Activated CD8-positive, alpha-beta memory T cell treated with anti-CD3 and anti-CD28 coated beads, Interleukin-2, amount 50 U/mL, for 24 hours (primary cell): ENCODE results near the gene SETX.
"Not testable (repeated sequence)": the region's sequence is repeated elsewhere in the genome, so short reads cannot be mapped to it uniquely, and the experiment has no call there.

ENCODE experiments used
- DNase-seq: peaks from one replicate; pipeline ENCODE4 v3.0.0-alpha.2; 2020; ENCODE audit errors: extremely low read depth

SETX gene

DNA sequence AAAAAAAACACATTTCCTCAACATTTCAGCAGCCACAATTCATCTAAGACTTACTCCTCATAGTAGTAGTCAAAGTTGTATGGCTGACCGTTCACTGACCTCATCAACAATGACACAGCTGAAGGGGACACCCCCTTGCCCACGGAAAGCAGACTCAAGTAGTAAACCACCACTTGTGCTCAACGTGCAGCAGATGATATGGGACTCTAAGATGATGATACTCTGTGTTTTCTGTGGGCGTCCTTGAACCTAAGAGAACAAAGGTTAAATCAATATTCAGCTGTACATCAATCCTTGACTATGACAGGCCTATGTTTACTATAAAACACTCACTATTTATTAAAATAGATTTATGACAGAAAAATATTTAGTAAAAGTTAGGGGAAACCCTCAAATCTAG is 71.6 kb downstream of the SETX start:
- DNase-seq, result no peak

DNA sequence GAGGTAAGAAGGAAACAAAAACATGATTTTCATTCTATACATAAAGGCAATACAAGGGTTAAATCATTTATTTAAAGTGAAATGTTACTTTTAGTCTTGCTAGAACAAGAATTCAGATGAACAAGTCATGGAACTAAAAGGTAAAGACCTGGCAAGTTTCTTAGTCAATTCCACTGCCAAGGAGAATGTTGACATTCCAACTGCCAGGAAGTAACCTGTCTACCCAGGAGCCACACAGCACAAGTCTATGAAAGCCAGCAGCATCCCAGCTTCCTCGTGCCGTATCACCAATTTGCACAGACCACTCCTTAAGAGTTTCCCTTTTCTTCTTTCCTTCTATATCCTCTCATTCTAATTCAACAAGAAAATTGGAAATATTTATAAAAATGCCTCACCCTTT is 79.9 kb downstream of the SETX start:
- DNase-seq, result no peak

DNA sequence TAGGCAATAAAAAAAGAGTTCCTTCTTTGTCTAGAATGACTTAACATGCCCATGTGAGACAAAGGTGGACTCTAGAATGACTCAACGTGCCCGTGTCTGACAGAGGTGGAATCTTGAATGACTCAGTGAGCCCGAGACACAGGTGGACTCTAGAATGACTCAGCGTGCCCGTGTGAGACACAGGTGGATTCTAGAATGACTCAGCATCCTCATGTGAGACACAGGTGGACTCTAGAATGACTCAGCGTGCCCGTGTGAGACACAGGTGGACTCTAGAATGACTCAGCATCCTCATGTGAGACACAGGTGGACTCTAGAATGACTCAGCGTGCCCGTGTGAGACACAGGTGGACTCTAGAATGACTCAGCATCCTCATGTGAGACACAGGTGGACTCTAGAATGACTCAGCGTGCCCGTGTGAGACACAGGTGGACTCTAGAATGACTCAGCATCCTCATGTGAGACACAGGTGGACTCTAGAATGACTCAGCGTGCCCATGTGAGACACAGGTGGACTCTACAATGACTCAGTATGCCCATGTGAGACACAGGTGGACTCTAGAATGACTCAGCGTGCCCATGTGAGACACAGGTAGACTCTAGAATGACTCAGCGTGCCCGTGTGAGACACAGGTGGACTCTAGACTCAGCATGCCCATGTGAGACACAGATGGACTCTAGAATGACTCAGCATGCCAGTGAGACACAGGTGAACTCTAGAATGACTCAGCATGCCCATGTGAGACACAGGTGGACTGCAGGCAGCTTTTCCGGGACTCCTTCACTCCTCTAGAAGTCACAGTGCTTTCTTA is 84.9 kb downstream of the SETX start:
- not testable (repeated sequence) for DNase-seq

- DNase-seq, result peak; percentile 33
Measured at GRCh38 chr9:132268725-132269352, 85.9 kb downstream of the SETX start.

- DNase-seq, result no peak
Measured at GRCh38 chr9:132267660-132268059, 87.1 kb downstream of the SETX start.

DNA sequence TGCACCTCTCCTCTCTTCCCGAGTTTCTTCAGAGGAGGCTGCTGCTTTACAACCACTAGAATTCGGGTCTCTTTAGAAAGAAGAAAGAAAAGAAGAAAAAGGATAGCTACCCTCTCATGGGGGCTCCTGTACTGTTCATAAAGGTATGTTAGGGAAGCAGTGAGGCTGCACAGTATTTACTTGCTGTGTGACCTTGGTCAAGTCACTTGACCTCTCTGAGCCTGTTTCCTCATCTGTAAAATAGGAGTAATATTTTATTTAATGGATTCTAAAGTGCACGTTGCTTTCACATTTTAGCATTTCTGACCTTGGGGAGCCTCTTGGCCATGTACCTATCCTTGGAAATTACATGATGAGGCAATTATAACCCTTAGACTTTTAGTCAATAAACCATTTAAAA is 88.8 kb downstream of the SETX start:
- DNase-seq, result no peak

DNA sequence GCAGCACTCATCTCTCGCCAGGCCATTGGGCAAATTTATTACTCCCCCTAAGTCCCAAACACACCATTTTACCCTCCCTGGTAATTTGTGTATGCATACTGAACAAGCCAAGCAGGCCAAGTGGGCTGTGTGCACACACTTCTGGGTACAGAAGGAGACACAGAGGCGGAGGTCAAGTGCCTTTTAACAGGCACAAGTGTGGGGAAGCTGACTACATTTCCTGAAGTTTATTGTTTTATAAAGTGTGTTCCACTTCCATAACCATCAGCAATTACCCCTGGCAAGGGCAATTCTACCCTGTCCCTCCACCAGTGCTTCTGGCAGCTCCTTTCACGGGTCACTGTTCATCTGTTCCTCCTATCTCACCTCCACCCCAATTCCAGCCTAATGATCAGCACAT is 93.9 kb downstream of the SETX start:
- no peak for DNase-seq

GRCh38 chr9:132250324-132251262 is 104.2 kb downstream of the SETX start:
- no peak for DNase-seq

- DNase-seq, result no peak
Measured at GRCh38 chr9:132249690-132250089, 105.1 kb downstream of the SETX start.

DNA sequence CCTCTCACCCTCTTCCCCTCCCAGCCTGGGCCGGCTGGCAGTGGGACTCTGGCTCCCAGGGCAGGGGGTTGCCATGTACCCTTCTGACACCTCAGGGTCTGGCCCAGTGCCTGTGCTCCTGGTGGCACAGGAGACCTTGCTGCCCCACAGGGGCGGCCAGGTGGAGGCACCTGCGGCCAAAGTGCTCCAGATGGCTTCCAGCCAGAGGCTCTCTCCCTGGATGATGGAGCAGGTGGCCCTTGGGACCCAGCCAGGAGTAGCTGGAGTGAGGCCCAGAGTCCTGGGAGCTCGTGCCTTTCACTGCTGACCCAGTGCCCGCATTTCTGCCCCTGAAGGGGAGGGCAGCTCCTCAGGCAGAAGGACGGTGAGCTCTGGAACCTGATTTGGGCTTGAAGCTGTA is 105.7 kb downstream of the SETX start:
- DNase-seq, result no peak

GRCh38 chr9:132247942-132248341 is 106.8 kb downstream of the SETX start:
- DNase-seq, result no peak

GRCh38 chr9:132245465-132245864 is 109.3 kb downstream of the SETX start:
- DNase-seq, result no peak

DNA sequence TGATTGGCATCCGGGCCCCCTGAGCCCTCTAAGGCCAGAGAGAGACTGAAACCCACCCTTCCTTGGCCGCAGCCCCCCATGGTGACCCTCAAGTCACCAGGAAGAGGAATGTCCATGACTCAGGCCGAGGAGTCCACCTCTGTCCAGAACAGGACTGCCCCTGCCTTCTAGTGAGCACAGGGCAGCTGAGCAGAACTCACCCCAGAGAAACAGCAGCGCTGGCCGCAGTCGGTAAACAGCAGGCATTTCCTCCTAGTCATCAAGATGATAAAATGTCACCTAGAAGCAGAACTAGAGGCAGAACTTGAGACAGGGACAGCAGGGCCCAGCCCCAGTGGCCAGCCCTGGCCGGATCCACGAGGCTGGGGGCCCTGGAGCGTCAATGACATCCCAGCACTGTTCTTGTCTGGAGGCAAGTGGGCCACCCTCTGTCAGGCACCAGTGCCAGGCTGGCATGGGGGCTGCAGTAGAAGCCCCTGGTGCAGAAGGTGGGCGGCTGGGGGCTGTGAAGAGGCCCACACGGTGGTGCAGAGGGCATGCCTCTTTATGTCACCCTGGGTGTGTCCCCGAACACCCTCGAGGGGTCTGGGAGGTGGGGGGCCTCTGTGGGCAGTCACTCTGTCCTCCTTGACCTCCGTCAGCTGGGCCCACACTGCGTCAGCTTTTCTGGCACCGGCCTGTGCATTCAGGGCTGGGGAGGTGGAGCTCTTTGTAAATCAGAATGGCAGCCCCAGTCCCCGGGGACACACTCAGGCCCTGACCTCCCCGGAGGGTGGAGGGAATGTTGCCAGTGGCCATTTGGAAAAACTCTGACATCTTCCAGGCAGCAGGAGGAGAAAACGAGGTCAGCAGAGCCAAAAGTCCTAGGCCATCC is 110.0 kb downstream of the SETX start:
- no peak for DNase-seq

DNA sequence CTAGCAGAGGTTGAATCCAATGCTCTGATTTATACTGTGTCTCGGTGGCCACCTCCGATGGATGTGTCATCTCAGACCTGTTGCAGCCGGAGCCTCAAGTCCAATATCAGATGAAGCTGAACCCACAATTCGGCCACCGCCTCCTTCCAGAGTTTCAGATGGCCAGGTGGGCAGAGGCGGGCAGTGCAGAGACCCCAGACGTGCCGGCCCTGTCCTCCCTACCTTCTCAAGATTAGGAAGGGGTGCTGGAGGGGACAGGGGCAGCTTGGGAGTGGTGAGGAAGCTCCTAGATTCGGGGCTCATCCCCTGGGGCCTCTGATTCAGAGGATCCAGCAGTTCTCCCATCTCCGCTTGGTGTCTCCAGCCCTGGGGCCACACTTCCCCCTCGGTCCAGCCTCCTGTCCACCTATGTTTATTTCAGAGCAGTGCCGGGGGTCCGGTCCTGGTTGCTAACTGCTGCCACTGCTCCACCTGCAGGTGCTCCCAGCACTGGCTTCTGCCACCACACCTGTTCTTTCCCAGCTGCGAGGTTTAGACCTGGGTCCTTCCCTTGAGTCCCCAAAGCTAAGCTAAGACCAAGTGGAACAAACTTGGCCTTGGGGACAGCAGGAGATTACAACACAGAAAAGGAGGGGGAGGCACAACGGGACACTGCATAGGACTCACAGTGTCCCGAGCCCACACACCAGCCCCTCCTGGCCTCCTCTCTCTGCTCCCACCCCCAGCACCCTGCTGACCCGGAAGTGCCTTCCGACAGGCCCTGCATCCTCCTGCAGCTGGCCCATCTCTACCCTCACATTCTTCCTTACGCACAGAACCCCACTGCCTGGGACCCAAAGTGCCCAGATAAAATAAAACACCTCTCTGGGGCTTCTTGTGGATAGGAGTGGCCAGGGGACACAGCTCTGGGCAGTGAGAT is 111.4 kb downstream of the SETX start:
- no peak for DNase-seq

GRCh38 chr9:132242621-132243155 is 112.1 kb downstream of the SETX start:
- no peak for DNase-seq

DNA sequence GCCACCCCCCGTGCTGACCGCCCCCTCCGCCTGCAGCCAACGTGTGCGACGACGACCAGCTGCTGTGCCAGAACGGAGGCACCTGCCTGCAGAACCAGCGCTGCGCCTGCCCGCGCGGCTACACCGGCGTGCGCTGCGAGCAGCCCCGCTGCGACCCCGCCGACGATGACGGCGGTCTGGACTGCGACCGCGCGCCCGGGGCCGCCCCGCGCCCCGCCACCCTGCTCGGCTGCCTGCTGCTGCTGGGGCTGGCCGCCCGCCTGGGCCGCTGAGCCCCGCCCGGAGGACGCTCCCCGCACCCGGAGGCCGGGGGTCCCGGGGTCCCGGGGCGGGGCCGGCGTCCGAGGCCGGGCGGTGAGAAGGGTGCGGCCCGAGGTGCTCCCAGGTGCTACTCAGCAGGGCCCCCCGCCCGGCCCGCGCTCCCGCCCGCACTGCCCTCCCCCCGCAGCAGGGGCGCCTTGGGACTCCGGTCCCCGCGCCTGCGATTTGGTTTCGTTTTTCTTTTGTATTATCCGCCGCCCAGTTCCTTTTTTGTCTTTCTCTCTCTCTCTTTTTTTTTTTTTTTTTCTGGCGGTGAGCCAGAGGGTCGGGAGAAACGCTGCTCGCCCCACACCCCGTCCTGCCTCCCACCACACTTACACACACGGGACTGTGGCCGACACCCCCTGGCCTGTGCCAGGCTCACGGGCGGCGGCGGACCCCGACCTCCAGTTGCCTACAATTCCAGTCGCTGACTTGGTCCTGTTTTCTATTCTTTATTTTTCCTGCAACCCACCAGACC is 112.8 kb downstream of the SETX start:
- DNase-seq, result no peak

DNA sequence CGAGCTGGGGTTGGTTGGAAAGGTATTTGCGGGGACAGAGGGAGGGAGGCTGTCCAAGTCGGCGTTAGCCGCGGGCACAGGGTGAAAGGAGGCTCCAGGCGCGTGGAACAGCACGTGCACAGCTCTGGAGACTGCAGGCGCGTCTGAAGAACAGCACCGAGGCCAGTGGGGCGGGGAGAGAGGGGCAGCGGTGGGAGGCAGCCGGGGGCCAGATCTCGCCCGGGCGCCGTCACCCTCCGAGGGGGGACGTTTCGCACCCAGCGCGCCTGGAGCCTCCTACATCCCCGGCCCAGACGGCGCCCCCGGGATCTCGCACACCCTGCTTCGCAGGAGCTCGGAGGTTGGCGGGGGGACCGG is 113.3 kb downstream of the SETX start:
- DNase-seq, result no peak

GRCh38 chr9:132240841-132241482 is 113.8 kb downstream of the SETX start:
- peak; percentile 94 for DNase-seq
